ENCODE data around the gene PIP4K2A.
"Not testable (repeated sequence)": the region's sequence is repeated elsewhere in the genome, so short reads cannot be mapped to it uniquely, and the experiment has no call there.

PIP4K2A gene

GRCh38 chr10:22719406-22720042, 5.1 kb upstream of the PIP4K2A start:
- DNase-seq (ENCODE audit: low read depth in 2 of 2) = no peak

GRCh38 chr10:22718659-22719058, 4.3 kb upstream of the PIP4K2A start:
- DNase-seq (ENCODE audit: low read depth in 2 of 2) = not testable (repeated sequence)

- no peak for DNase-seq (ENCODE audit: low read depth in 2 of 2)
Measured at GRCh38 chr10:22717728-22718127, 3.4 kb upstream of the PIP4K2A start.

GRCh38 chr10:22716943-22717342, 2.6 kb upstream of the PIP4K2A start:
- no peak for DNase-seq (ENCODE audit: low read depth in 2 of 2)

- DNase-seq (ENCODE audit: low read depth in 2 of 2) = no peak
Measured at GRCh38 chr10:22715290-22715625, 880 bp upstream of the PIP4K2A start.

GRCh38 chr10:22713853-22714478, 412 bp downstream of the PIP4K2A start:
- DNase-seq (ENCODE audit: low read depth in 2 of 2) = no peak

GRCh38 chr10:22712956-22713852, 1.2 kb downstream of the PIP4K2A start:
- no peak for DNase-seq (ENCODE audit: low read depth in 2 of 2)

GRCh38 chr10:22712211-22712955, 2.0 kb downstream of the PIP4K2A start:
- no peak for DNase-seq (ENCODE audit: low read depth in 2 of 2)

- no peak for DNase-seq (ENCODE audit: low read depth in 2 of 2)
Measured at GRCh38 chr10:22711373-22711772, 3.0 kb downstream of the PIP4K2A start.

- no peak for DNase-seq (ENCODE audit: low read depth in 2 of 2)
Measured at GRCh38 chr10:22710139-22710745, 4.1 kb downstream of the PIP4K2A start.

GRCh38 chr10:22708772-22709171, 5.6 kb downstream of the PIP4K2A start:
- DNase-seq (ENCODE audit: low read depth in 2 of 2) = no peak

GRCh38 chr10:22705527-22705926, 8.9 kb downstream of the PIP4K2A start:
- no peak for DNase-seq (ENCODE audit: low read depth in 2 of 2)

GRCh38 chr10:22704942-22705341, 9.4 kb downstream of the PIP4K2A start:
- no peak for DNase-seq (ENCODE audit: low read depth in 2 of 2)

GRCh38 chr10:22704471-22704911, 9.9 kb downstream of the PIP4K2A start:
- DNase-seq (ENCODE audit: low read depth in 2 of 2) = no peak

- DNase-seq (ENCODE audit: low read depth in 2 of 2) = no peak
Measured at GRCh38 chr10:22702348-22702747, 12.0 kb downstream of the PIP4K2A start.

GRCh38 chr10:22701132-22701826, 13.1 kb downstream of the PIP4K2A start:
- no peak for DNase-seq (ENCODE audit: low read depth in 2 of 2)

GRCh38 chr10:22700489-22700888, 13.9 kb downstream of the PIP4K2A start:
- DNase-seq (ENCODE audit: low read depth in 2 of 2) = no peak

- DNase-seq (ENCODE audit: low read depth in 2 of 2) = no peak
Measured at GRCh38 chr10:22699976-22700375, 14.4 kb downstream of the PIP4K2A start.

- DNase-seq (ENCODE audit: low read depth in 2 of 2) = no peak
Measured at GRCh38 chr10:22698941-22699440, 15.4 kb downstream of the PIP4K2A start.

- DNase-seq (ENCODE audit: low read depth in 2 of 2) = no peak
Measured at GRCh38 chr10:22697800-22698199, 16.6 kb downstream of the PIP4K2A start.

- DNase-seq (ENCODE audit: low read depth in 2 of 2) = no peak
Measured at GRCh38 chr10:22697101-22697500, 17.3 kb downstream of the PIP4K2A start.
